Fibroblast of pulmonary artery (primary cell): ENCODE data around the gene TIMMDC1.

ENCODE experiments used
- DNase-seq: peaks from one replicate; pipeline ENCODE4 v3.0.0-alpha.2; 2010; ENCODE audit warnings: low read depth
- H3K4me3 ChIP-seq: replicated peaks from 2 replicates; pipeline ENCODE4 v1.5.1; 2011; ENCODE audit warnings: low read depth, mild to moderate bottlenecking, control low read depth, low read length, moderate library complexity
- CTCF ChIP-seq: IDR thresholded peaks from 2 replicates; pipeline ENCODE4 v1.5.1; 2011; ENCODE audit warnings: mild to moderate bottlenecking, control low read depth, low read length, inconsistent platforms; ENCODE audit errors: missing control alignments

The TIMMDC1 gene

GRCh38 chr3:119571688-119572087 is 73.3 kb downstream of the TIMMDC1 start:
- no peak for TF ChIP-seq CTCF
- H3K4me3 ChIP-seq, result no peak overlapping the region
- DNase-seq, result no peak
